Measurements from ENCODE around the gene COG5.

The COG5 gene

DNA sequence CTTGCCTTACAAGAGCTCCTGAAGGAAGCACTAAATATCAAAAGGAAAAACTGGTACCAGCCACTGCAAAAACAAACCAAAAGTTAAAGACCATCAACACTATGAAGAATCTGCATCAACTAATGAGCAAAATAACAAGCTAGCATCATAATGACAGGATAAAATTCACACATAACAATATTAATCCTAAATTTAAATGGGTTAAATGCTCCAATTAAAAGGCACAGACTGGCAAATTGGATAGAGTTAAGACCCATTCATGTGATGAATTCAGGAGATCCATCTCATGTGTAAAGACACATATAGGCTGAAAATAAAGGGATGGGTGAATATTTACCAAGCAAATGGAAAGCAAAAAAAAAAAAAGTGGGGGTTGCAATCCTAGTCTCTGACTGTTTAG is 29.6 kb downstream of the COG5 start:
- no peak for DNase-seq (ENCODE audit: low read depth, low spot score)
- H3K4me3 ChIP-seq (ENCODE audit: insufficient read length, low read depth), result no peak overlapping the region

DNA sequence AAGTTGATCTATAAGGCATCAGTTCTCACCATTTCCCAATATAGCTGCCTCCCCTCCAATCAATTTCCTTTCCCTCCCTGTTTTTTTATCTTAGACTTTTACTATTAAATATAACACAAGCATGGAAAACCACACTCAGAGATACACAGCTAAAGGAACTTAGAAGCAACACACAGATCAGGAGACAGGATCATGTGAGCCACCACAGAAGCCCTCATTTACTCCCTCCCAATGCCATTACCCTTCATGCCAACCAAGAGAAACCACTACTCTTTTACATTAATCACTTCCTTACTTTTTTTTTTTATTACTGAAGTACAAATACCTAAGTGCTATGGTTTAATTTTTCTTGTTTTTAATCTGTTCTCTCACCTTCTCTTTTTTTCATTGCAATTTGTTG is 33.0 kb downstream of the COG5 start:
- Histone ChIP-seq H3K9ac (ENCODE audit: insufficient read length, low read depth) (no peak overlapping the region), H3K9me3 (ENCODE audit: insufficient read depth, low read length) (no peaks in the 10 kb centered on the region), H3K4me3 (ENCODE audit: insufficient read length, low read depth) (no peak overlapping the region), H3K4me1 (ENCODE audit: insufficient read depth, insufficient read length) (no peaks in the 10 kb centered on the region), H3K36me3 (ENCODE audit: insufficient read depth, insufficient read length, low read length) (peaks cover 9% of the 10 kb centered on the region), H3K27me3 (ENCODE audit: insufficient read depth, insufficient read length) (no peaks in the 10 kb centered on the region)
- TF ChIP-seq ZNF274 (IDR thresholded peaks at IDR 0.05; ENCODE audit: low read depth, low read length), result no peak
- no peak for TF ChIP-seq YY1 (IDR thresholded peaks at IDR 0.05; ENCODE audit: insufficient read depth, insufficient read length)
- no peak for TF ChIP-seq SUZ12 (IDR thresholded peaks at IDR 0.05; ENCODE audit: extremely low read depth, insufficient read depth, insufficient read length)
- no peak for DNase-seq (ENCODE audit: low read depth, low spot score)

More for the DNA sequence above, 29.6 kb downstream of the COG5 start:
- Histone ChIP-seq H3K36me3 (ENCODE audit: insufficient read depth, insufficient read length, low read length) (no peaks in the 10 kb centered on the region), H3K4me1 (ENCODE audit: insufficient read depth, insufficient read length) (no peaks in the 10 kb centered on the region), H3K27me3 (ENCODE audit: insufficient read depth, insufficient read length) (no peaks in the 10 kb centered on the region), H3K9me3 (ENCODE audit: insufficient read depth, low read length) (no peaks in the 10 kb centered on the region), H3K9ac (ENCODE audit: insufficient read length, low read depth) (no peak overlapping the region)
- no peak for TF ChIP-seq YY1 (IDR thresholded peaks at IDR 0.05; ENCODE audit: insufficient read depth, insufficient read length)
- no peak for TF ChIP-seq SUZ12 (IDR thresholded peaks at IDR 0.05; ENCODE audit: extremely low read depth, insufficient read depth, insufficient read length)
- no peak for TF ChIP-seq ZNF274 (IDR thresholded peaks at IDR 0.05; ENCODE audit: low read depth, low read length)

DNA sequence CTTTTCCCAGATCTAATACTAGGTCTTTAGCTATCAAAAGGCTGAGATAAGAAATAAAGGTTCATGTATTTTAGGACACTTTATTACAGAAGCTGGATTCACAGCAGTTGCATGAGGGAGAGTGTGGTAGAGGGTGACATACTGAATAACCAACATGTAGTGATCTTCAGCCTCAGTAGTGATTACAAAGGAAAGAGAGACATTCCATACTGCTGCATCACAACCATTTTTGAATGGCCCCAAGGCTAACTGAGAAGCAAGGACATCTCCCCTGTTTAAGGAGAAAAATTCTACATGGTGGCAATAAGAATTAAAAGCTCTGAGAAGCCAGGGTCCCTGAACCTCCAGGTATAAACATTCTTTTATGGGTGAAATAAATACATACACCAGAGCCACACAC is 35.3 kb downstream of the COG5 start:
- no peaks in the 10 kb centered on the region for H3K27me3 ChIP-seq (ENCODE audit: insufficient read depth, insufficient read length)
- H3K9ac ChIP-seq (ENCODE audit: insufficient read length, low read depth), result no peak overlapping the region
- H3K4me3 ChIP-seq (ENCODE audit: insufficient read length, low read depth), result no peak overlapping the region
- H3K4me1 ChIP-seq (ENCODE audit: insufficient read depth, insufficient read length), result no peaks in the 10 kb centered on the region
- H3K36me3 ChIP-seq (ENCODE audit: insufficient read depth, insufficient read length, low read length), result peaks cover 9% of the 10 kb centered on the region
- TF ChIP-seq YY1 (IDR thresholded peaks at IDR 0.05; ENCODE audit: insufficient read depth, insufficient read length) (no peak), SUZ12 (IDR thresholded peaks at IDR 0.05; ENCODE audit: extremely low read depth, insufficient read depth, insufficient read length) (no peak), ZNF274 (IDR thresholded peaks at IDR 0.05; ENCODE audit: low read depth, low read length) (no peak)
- peak; percentile 5 for DNase-seq (ENCODE audit: low read depth, low spot score)
- no peaks in the 10 kb centered on the region for H3K9me3 ChIP-seq (ENCODE audit: insufficient read depth, low read length)

DNA sequence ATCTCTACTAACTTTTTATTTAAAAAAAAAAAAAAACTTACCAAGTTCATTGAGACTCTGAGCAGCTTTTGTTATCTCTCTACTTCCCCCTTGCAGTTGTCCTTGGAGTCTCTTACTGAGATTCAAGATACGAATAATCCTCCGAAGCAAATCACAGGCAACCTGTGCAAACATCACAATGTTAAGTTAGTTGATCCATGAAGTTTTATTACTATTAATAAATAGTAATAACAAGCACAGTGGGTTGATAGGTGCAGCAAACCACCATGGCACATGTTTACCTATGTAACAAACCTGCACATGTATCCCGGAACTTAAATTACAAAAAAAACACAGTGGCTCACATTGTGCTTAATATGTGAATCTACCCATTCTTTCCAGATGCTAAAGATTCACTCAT is 36.5 kb downstream of the COG5 start:
- H3K9me3 ChIP-seq (ENCODE audit: insufficient read depth, low read length), result no peaks in the 10 kb centered on the region
- H3K27me3 ChIP-seq (ENCODE audit: insufficient read depth, insufficient read length), result no peaks in the 10 kb centered on the region
- no peak overlapping the region for H3K9ac ChIP-seq (ENCODE audit: insufficient read length, low read depth)
- H3K36me3 ChIP-seq (ENCODE audit: insufficient read depth, insufficient read length, low read length), result peaks cover 9% of the 10 kb centered on the region
- no peak overlapping the region for H3K4me3 ChIP-seq (ENCODE audit: insufficient read length, low read depth)
- no peaks in the 10 kb centered on the region for H3K4me1 ChIP-seq (ENCODE audit: insufficient read depth, insufficient read length)
- no peak for TF ChIP-seq ZNF274 (IDR thresholded peaks at IDR 0.05; ENCODE audit: low read depth, low read length)
- TF ChIP-seq SUZ12 (IDR thresholded peaks at IDR 0.05; ENCODE audit: extremely low read depth, insufficient read depth, insufficient read length), result no peak
- no peak for TF ChIP-seq YY1 (IDR thresholded peaks at IDR 0.05; ENCODE audit: insufficient read depth, insufficient read length)
- DNase-seq (ENCODE audit: low read depth, low spot score), result no peak

DNA sequence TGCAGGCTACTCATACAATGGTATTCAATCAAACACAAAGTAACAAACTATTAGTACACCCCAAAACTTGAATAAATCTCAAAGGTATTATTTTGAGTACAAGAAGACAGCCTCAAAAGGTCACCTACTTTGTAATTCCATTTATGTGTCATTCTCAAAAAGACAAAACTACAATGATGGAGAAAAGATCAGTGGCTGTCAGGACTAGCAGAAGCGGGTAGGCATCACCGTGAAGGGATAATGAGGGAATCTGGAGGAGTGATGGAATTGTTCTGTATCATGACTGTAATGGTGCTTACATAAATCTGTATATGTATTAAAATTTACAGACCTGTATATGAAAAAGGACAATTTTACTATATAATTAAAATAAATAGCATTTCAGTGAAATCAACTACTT is 37.0 kb downstream of the COG5 start:
- H3K27me3 ChIP-seq (ENCODE audit: insufficient read depth, insufficient read length), result no peaks in the 10 kb centered on the region
- no peak for DNase-seq (ENCODE audit: low read depth, low spot score)
- TF ChIP-seq YY1 (IDR thresholded peaks at IDR 0.05; ENCODE audit: insufficient read depth, insufficient read length) (no peak), SUZ12 (IDR thresholded peaks at IDR 0.05; ENCODE audit: extremely low read depth, insufficient read depth, insufficient read length) (no peak), ZNF274 (IDR thresholded peaks at IDR 0.05; ENCODE audit: low read depth, low read length) (no peak)
- H3K36me3 ChIP-seq (ENCODE audit: insufficient read depth, insufficient read length, low read length), result peaks cover 9% of the 10 kb centered on the region
- no peaks in the 10 kb centered on the region for H3K9me3 ChIP-seq (ENCODE audit: insufficient read depth, low read length)
- H3K4me3 ChIP-seq (ENCODE audit: insufficient read length, low read depth), result no peak overlapping the region
- H3K4me1 ChIP-seq (ENCODE audit: insufficient read depth, insufficient read length), result no peaks in the 10 kb centered on the region
- no peak overlapping the region for H3K9ac ChIP-seq (ENCODE audit: insufficient read length, low read depth)

DNA sequence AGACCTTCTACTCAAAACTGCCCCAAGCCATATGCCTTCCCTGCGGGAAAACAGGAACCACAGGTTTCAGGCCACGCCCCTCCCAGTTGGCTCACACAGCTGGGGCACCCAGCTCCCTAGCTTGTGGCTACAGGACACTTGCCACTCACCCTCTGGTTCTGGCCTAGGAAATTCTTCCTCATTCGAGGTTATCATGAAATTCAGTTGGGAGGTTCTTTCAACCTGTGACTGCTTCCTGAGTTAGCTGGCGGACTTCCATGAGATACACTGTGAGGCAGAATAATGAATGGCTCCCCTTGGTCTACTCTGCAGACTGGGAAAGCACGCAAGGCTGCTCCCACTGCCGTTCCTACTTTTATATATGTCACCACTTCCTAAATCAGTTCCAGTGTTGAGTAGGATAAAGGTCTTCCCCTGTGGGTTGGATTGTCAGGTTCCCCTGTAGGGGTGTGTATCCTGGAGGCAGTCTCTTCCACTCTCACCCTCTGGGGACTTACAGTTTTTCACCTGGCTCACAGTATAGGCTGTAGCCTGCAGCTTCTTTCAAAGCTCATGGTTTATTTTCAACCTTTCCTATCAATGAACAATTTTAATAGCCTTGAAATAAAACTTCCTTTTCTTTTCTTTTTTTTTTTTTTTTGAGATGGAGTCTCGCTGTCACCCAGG is 56.9 kb downstream of the COG5 start:
- H3K9ac ChIP-seq (ENCODE audit: insufficient read length, low read depth), result no peak overlapping the region
- H3K4me1 ChIP-seq (ENCODE audit: insufficient read depth, insufficient read length), result no peaks in the 10 kb centered on the region
- H3K36me3 ChIP-seq (ENCODE audit: insufficient read depth, insufficient read length, low read length), result peaks cover 7% of the 10 kb centered on the region
- H3K27me3 ChIP-seq (ENCODE audit: insufficient read depth, insufficient read length), result no peaks in the 10 kb centered on the region
- peaks cover 12% of the 10 kb centered on the region; the same call in 1 of the 2 replicates for H3K9me3 ChIP-seq (ENCODE audit: insufficient read depth, low read length)
- DNase-seq (ENCODE audit: low read depth, low spot score), result no peak
- no peak for TF ChIP-seq YY1 (IDR thresholded peaks at IDR 0.05; ENCODE audit: insufficient read depth, insufficient read length)
- no peak overlapping the region for H3K4me3 ChIP-seq (ENCODE audit: insufficient read length, low read depth)

DNA sequence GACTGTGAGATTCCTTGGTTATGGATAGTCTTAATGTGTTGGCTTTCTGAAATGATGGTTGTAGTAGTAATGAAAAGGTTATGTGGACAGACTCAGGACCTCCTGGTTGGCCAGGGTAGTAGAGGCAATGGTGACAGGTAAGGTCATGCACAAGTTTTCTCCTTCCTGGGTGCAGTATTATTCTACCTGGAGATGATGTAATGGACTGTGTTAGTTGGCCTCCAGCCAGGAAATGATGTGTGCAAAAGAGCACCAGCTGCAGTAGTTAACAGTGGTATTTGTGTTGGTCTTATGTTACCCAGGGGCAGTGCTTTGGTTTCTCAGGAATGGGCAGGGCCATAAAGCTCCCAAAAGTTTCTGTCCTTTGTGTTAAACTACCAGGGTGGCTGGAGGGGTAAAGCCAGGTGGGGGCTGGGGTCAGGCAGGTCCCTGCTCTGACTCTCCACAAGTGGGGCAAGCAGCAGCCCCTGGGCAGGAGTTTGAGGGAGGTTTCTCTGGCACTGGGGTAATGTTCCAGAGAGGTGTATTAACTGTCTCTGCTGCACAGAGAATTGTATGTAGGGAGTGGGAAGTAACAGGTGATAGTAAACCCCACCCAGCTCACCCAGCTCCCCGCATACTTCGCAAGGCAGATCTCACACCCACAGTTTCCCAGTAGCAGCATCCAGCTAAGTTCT is 57.6 kb downstream of the COG5 start:
- no peak overlapping the region for H3K4me3 ChIP-seq (ENCODE audit: insufficient read length, low read depth)
- no peak for TF ChIP-seq ZNF274 (IDR thresholded peaks at IDR 0.05; ENCODE audit: low read depth, low read length)
- no peak for TF ChIP-seq YY1 (IDR thresholded peaks at IDR 0.05; ENCODE audit: insufficient read depth, insufficient read length)
- no peak for TF ChIP-seq SUZ12 (IDR thresholded peaks at IDR 0.05; ENCODE audit: extremely low read depth, insufficient read depth, insufficient read length)
- no peak overlapping the region for H3K9ac ChIP-seq (ENCODE audit: insufficient read length, low read depth)
- H3K4me1 ChIP-seq (ENCODE audit: insufficient read depth, insufficient read length), result no peaks in the 10 kb centered on the region
- H3K27me3 ChIP-seq (ENCODE audit: insufficient read depth, insufficient read length), result no peaks in the 10 kb centered on the region
- peaks cover 12% of the 10 kb centered on the region; the same call in 1 of the 2 replicates for H3K9me3 ChIP-seq (ENCODE audit: insufficient read depth, low read length)
- H3K36me3 ChIP-seq (ENCODE audit: insufficient read depth, insufficient read length, low read length), result peaks cover 7% of the 10 kb centered on the region
- no peak for DNase-seq (ENCODE audit: low read depth, low spot score)

All from NT2/D1 (cell line).